H9 (cell line): ENCODE measurements around the gene DIP2C. TPM values are rescaled to one million over a fixed set of nuclear protein-coding genes. Genes with fewer than 3 reads are reported as not detected.

Source experiments
- DNase-seq: peaks from one replicate; pipeline ENCODE4 v3.0.0-alpha.2; 2017
- H2AFZ ChIP-seq: one replicate; pipeline ENCODE4 v1.6.1; 2013; ENCODE audit warnings: mild to moderate bottlenecking, low read length, control low read depth, moderate library complexity
- H2AK5ac ChIP-seq: 2 replicates; pipeline ENCODE4 v1.6.1; 2013; ENCODE audit warnings: low read length, control low read depth, mixed read lengths; ENCODE audit not compliant: insufficient read length
- H2BK120ac ChIP-seq: one replicate; pipeline ENCODE4 v1.6.1; 2013; ENCODE audit warnings: low read depth, mild to moderate bottlenecking, low read length, control low read depth, inconsistent platforms; ENCODE audit not compliant: poor library complexity, severe bottlenecking
- H2BK12ac ChIP-seq: 2 replicates; pipeline ENCODE4 v1.6.1; 2013; ENCODE audit warnings: low read length, control low read depth, mixed read lengths, low read depth; ENCODE audit not compliant: insufficient read length
- H2BK15ac ChIP-seq: 2 replicates; pipeline ENCODE4 v1.6.1; 2013; ENCODE audit warnings: low read depth, low read length, control low read depth
- H2BK20ac ChIP-seq: one replicate; pipeline ENCODE4 v1.6.1; 2013; ENCODE audit warnings: low read depth, mild to moderate bottlenecking, low read length, control low read depth, inconsistent platforms; ENCODE audit not compliant: poor library complexity, severe bottlenecking
- H2BK5ac ChIP-seq: 2 replicates; pipeline ENCODE4 v1.6.1; 2013; ENCODE audit warnings: low read length, control low read depth, mixed read lengths; ENCODE audit not compliant: insufficient read length
- H3K14ac ChIP-seq: 2 replicates; pipeline ENCODE4 v1.6.1; 2013; ENCODE audit warnings: low read length, control low read depth; ENCODE audit not compliant: insufficient read depth
- H3K18ac ChIP-seq: 2 replicates; pipeline ENCODE4 v1.6.1; 2013; ENCODE audit warnings: low read depth, mild to moderate bottlenecking, mixed read lengths, low read length, control low read depth; ENCODE audit not compliant: insufficient read length
- H3K23ac ChIP-seq: 2 replicates; pipeline ENCODE4 v1.6.1; 2013; ENCODE audit warnings: low read length, control low read depth, mixed read lengths, low read depth; ENCODE audit not compliant: insufficient read length
- H3K23me2 ChIP-seq: 2 replicates; pipeline ENCODE4 v1.6.1; 2013; ENCODE audit warnings: low read depth, mild to moderate bottlenecking, mixed read lengths, low read length, control low read depth; ENCODE audit not compliant: insufficient read length, poor library complexity, severe bottlenecking
- H3K27ac ChIP-seq: 2 replicates; pipeline ENCODE4 v1.5.1; 2013; ENCODE audit warnings: low read length, control low read depth, mixed read lengths, low read depth; ENCODE audit not compliant: insufficient read length
- H3K27me3 ChIP-seq: 2 replicates; pipeline ENCODE4 v1.6.1; 2013; ENCODE audit warnings: low read length, control low read depth, inconsistent platforms; ENCODE audit not compliant: insufficient read depth
- H3K4ac ChIP-seq: 2 replicates; pipeline ENCODE4 v1.6.1; 2013; ENCODE audit warnings: low read depth, mild to moderate bottlenecking, control low read depth, inconsistent platforms, low read length, moderate library complexity
- H3K4me1 ChIP-seq: 2 replicates; pipeline ENCODE4 v1.6.1; 2013; ENCODE audit warnings: low read length, control low read depth, inconsistent platforms; ENCODE audit not compliant: insufficient read depth
- H3K4me2 ChIP-seq: 2 replicates; pipeline ENCODE4 v1.6.1; 2013; ENCODE audit warnings: low read length, control low read depth, mixed read lengths; ENCODE audit not compliant: insufficient read length, insufficient read depth
- H3K56ac ChIP-seq: 2 replicates; pipeline ENCODE4 v1.6.1; 2013; ENCODE audit warnings: low read depth, mild to moderate bottlenecking, mixed read lengths, low read length, control low read depth; ENCODE audit not compliant: insufficient read length
- H3K79me1 ChIP-seq: 2 replicates; pipeline ENCODE4 v1.6.1; 2013; ENCODE audit warnings: low read depth, mild to moderate bottlenecking, moderate library complexity, low read length, control low read depth, inconsistent platforms; ENCODE audit not compliant: insufficient read depth, poor library complexity, severe bottlenecking
- H3K79me2 ChIP-seq: 2 replicates; pipeline ENCODE4 v1.6.1; 2013; ENCODE audit warnings: low read length, control low read depth, inconsistent platforms; ENCODE audit not compliant: insufficient read depth
- H3K9ac ChIP-seq: 2 replicates; pipeline ENCODE4 v1.6.1; 2013; ENCODE audit warnings: low read length, control low read depth, mixed read lengths; ENCODE audit not compliant: insufficient read length; ENCODE audit errors: extremely low read depth
- H3K9me3 ChIP-seq: one replicate; pipeline ENCODE4 v1.6.1; 2013; ENCODE audit warnings: low read depth, low read length, inconsistent platforms; ENCODE audit not compliant: control insufficient read depth
- H3T11ph ChIP-seq: one replicate; pipeline ENCODE4 v1.6.1; 2013; ENCODE audit warnings: mild to moderate bottlenecking, low read length, control low read depth, inconsistent platforms
- H4K20me1 ChIP-seq: one replicate; pipeline ENCODE4 v1.6.1; 2013; ENCODE audit not compliant: control insufficient read depth, insufficient read length, insufficient read depth
- H4K5ac ChIP-seq: 2 replicates; pipeline ENCODE4 v1.6.1; 2013; ENCODE audit warnings: low read depth, mild to moderate bottlenecking, mixed read lengths, low read length, control low read depth; ENCODE audit not compliant: insufficient read length
- H4K8ac ChIP-seq: replicated peaks from 2 replicates; pipeline ENCODE4 v1.6.1; 2013; ENCODE audit warnings: low read length, control low read depth, mixed read lengths, low read depth; ENCODE audit not compliant: insufficient read length
- H4K91ac ChIP-seq: 2 replicates; pipeline ENCODE4 v1.6.1; 2013; ENCODE audit warnings: low read depth, mild to moderate bottlenecking, moderate library complexity, mixed read lengths, low read length, control low read depth; ENCODE audit not compliant: insufficient read length
- H3K27ac Mint-ChIP-seq, 3 experiments: 2 replicates in 2 of 3; 3 replicates in 1 of 3; pipeline ENCODE4 v1.8.0; 2020 to 2021; ENCODE audit warnings: mixed read lengths in 3 of 3, mild to moderate bottlenecking in 1 of 3, moderate library complexity in 1 of 3
- H3K27me3 Mint-ChIP-seq: 2 replicates; pipeline ENCODE4 v1.8.0; 2021; ENCODE audit warnings: low read depth, mild to moderate bottlenecking, moderate library complexity, mixed read lengths
- H3K36me3 Mint-ChIP-seq, 3 experiments: 2 replicates in 2 of 3; 3 replicates in 1 of 3; pipeline ENCODE4 v1.8.0; 2020 to 2021; ENCODE audit warnings: low read depth in 3 of 3, mixed read lengths in 3 of 3; ENCODE audit not compliant: insufficient read depth in 1 of 3
- H3K4me1 Mint-ChIP-seq, 2 experiments: 2 replicates each; pipeline ENCODE4 v1.8.0; 2020; ENCODE audit warnings: mixed read lengths in 2 of 2
- H3K4me3 Mint-ChIP-seq, 2 experiments: 2 replicates in 1 of 2; 3 replicates in 1 of 2; pipeline ENCODE4 v1.8.0; 2020 to 2021; ENCODE audit warnings: mild to moderate bottlenecking in 2 of 2, mixed read lengths in 2 of 2, moderate library complexity in 1 of 2
- H3K9me3 Mint-ChIP-seq, 2 experiments: 2 replicates in 1 of 2; 3 replicates in 1 of 2; pipeline ENCODE4 v1.8.0; 2020; ENCODE audit warnings: mild to moderate bottlenecking in 2 of 2, mixed read lengths in 2 of 2, moderate library complexity in 1 of 2
- WGBS: extraction: QIAGEN DNeasy Blood & Tissue Kit; methylation state at CpG from one replicate; pipeline ENCODE4 v1.1.7; 2013; ENCODE audit warnings: missing lambda C conversion rate, low lambda C conversion rate, mixed read lengths; ENCODE audit not compliant: insufficient read length; ENCODE audit errors: extremely low coverage; 5-methylcytosine and 5-hydroxymethylcytosine counted together
- total RNA-seq: library from RNA; stranded (reverse); gene quantifications from 2 replicates; pipeline ENCODE4 v1.2.1, GENCODE V29; 2021
- TF ChIP-seq, protein P1 (sequence below): fragments of 200-600 bp; sonication (generic); conservative IDR thresholded peaks from 3 replicates; pipeline ENCODE4 v1.8.0; 2021; ENCODE audit warnings: antibody characterized with exemption, mild to moderate bottlenecking

DIP2C gene
- total RNA-seq, 1 experiment from 2014 or later: 7.9 TPM

DNA sequence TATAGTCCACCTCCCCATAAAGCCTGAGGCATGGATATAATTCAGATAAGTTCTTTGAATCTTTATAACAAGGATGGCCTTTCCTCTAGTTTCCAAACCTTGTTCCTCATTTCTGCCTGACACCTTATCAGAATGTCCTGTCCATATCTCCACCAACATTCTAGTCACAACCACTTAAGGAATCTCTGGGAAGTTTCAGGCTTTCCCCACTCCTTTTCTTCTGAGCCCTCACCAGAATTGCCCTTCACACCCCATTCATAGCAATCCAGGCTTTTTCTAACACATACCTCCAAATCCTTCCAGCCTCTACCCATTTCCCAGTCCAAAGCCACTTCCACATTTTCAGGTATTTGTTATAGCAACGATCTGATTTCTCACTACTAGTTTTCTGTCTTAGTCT, 18.0 kb upstream of the DIP2C start:
- Histone ChIP-seq H3K27ac (no peak overlapping the region), H3K23me2 (no peaks in the 10 kb centered on the region), H2AK5ac (no peak overlapping the region), H3K27me3 (no peaks in the 10 kb centered on the region), H3T11ph (no peak overlapping the region), H3K4ac (no peak overlapping the region), H3K79me1 (no peaks in the 10 kb centered on the region), H2BK5ac (no peak overlapping the region), H3K4me2 (no peak overlapping the region), H3K14ac (no peak overlapping the region), H3K9me3 (no peaks in the 10 kb centered on the region), H4K20me1 (no peaks in the 10 kb centered on the region), H2AFZ (no peak overlapping the region), H3K4me1 (no peaks in the 10 kb centered on the region), H3K9ac (no peak overlapping the region), H2BK15ac (no peak overlapping the region), H2BK12ac (no peak overlapping the region), H4K8ac (no peak overlapping the region), H3K23ac (no peak overlapping the region), H2BK120ac (no peak overlapping the region), H3K79me2 (no peaks in the 10 kb centered on the region), H3K18ac (no peak overlapping the region), H2BK20ac (no peak overlapping the region), H4K5ac (no peak overlapping the region), H3K56ac (no peak overlapping the region), H4K91ac (no peak overlapping the region)
- DNase-seq: no peak
- H3K4me3 Mint-ChIP-seq: no peak overlapping the region; a peak in 1 of 5 replicates
- TF ChIP-seq, protein P1, sequence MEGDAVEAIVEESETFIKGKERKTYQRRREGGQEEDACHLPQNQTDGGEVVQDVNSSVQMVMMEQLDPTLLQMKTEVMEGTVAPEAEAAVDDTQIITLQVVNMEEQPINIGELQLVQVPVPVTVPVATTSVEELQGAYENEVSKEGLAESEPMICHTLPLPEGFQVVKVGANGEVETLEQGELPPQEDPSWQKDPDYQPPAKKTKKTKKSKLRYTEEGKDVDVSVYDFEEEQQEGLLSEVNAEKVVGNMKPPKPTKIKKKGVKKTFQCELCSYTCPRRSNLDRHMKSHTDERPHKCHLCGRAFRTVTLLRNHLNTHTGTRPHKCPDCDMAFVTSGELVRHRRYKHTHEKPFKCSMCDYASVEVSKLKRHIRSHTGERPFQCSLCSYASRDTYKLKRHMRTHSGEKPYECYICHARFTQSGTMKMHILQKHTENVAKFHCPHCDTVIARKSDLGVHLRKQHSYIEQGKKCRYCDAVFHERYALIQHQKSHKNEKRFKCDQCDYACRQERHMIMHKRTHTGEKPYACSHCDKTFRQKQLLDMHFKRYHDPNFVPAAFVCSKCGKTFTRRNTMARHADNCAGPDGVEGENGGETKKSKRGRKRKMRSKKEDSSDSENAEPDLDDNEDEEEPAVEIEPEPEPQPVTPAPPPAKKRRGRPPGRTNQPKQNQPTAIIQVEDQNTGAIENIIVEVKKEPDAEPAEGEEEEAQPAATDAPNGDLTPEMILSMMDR: no peak
- H3K9me3 Mint-ChIP-seq: peaks cover 0 to 3% of the 10 kb centered on the region in 2 experiments; a peak in 1 of 5 replicates
- peaks cover 21% of the 10 kb centered on the region for H3K27me3 Mint-ChIP-seq
- no peak overlapping the region for H3K27ac Mint-ChIP-seq
- H3K36me3 Mint-ChIP-seq: no peaks in the 10 kb centered on the region
- no peaks in the 10 kb centered on the region for H3K4me1 Mint-ChIP-seq
- no CpG with 5 or more reads among the region's 1 CpG for WGBS
